Neural progenitor cell (in vitro differentiated cells): ENCODE data around the gene LSM2. TPM values are rescaled to one million over a fixed set of nuclear protein-coding genes. Genes with fewer than 3 reads are reported as not detected.
A peak's percentile ranks its signal among the peaks of the same experiment; 100 is the strongest.

Experiments used
- DNase-seq: peaks from one replicate; pipeline ENCODE4 v3.0.0-alpha.2; 2016; ENCODE audit warnings: low spot score
- H2AFZ ChIP-seq: fragments of 200-600 bp; sonication (generic); replicated peaks from 2 replicates; pipeline ENCODE4 v1.6.1; 2016; ENCODE audit warnings: antibody characterized with exemption
- H3F3A ChIP-seq: fragments of 200-600 bp; sonication (generic); 2 replicates; pipeline ENCODE4 v1.6.1; 2016; ENCODE audit warnings: antibody characterized with exemption, low read depth
- H3K27ac ChIP-seq: fragments of 200-600 bp; sonication (generic); 2 replicates; pipeline ENCODE4 v1.5.1; 2016; ENCODE audit warnings: mild to moderate bottlenecking
- H3K27me3 ChIP-seq: fragments of 200-600 bp; sonication (generic); 2 replicates; pipeline ENCODE4 v1.6.1; 2016; ENCODE audit warnings: mild to moderate bottlenecking, moderate library complexity
- H3K36me3 ChIP-seq: fragments of 200-600 bp; sonication (generic); 2 replicates; pipeline ENCODE4 v1.5.1; 2016
- H3K4me1 ChIP-seq: fragments of 200-600 bp; sonication (generic); 2 replicates; pipeline ENCODE4 v1.6.1; 2016; ENCODE audit warnings: mixed run types
- H3K4me2 ChIP-seq: fragments of 200-600 bp; sonication (generic); 2 replicates; pipeline ENCODE4 v1.6.1; 2016
- H3K4me3 ChIP-seq: fragments of 200-600 bp; sonication (generic); 2 replicates; pipeline ENCODE4 v1.5.1; 2016
- H3K79me2 ChIP-seq: fragments of 200-600 bp; sonication (generic); 2 replicates; pipeline ENCODE4 v1.6.1; 2016; ENCODE audit warnings: low read depth
- H3K9ac ChIP-seq: fragments of 200-600 bp; sonication (generic); 2 replicates; pipeline ENCODE4 v1.6.1; 2016
- H3K9me3 ChIP-seq: fragments of 200-600 bp; sonication (generic); 2 replicates; pipeline ENCODE4 v1.5.1; 2016; ENCODE audit warnings: low read depth
- H4K20me1 ChIP-seq: fragments of 200-600 bp; sonication (generic); 2 replicates; pipeline ENCODE4 v1.6.1; 2016; ENCODE audit warnings: low read depth
- H3K27ac Mint-ChIP-seq: 3 replicates; pipeline ENCODE4 v1.8.0; 2021; ENCODE audit warnings: mixed read lengths
- H3K27me3 Mint-ChIP-seq: 2 replicates; pipeline ENCODE4 v1.8.0; 2022; ENCODE audit warnings: low read depth, mild to moderate bottlenecking, inconsistent platforms, moderate library complexity, mixed read lengths; ENCODE audit not compliant: insufficient read depth
- H3K36me3 Mint-ChIP-seq: 3 replicates; pipeline ENCODE4 v1.8.0; 2021; ENCODE audit warnings: mixed read lengths
- H3K4me1 Mint-ChIP-seq: 3 replicates; pipeline ENCODE4 v1.8.0; 2021; ENCODE audit warnings: mixed read lengths
- H3K4me3 Mint-ChIP-seq: 3 replicates; pipeline ENCODE4 v1.8.0; 2021; ENCODE audit warnings: mild to moderate bottlenecking, moderate library complexity, mixed read lengths
- H3K9me3 Mint-ChIP-seq: 3 replicates; pipeline ENCODE4 v1.8.0; 2020; ENCODE audit warnings: mixed read lengths
- EZH2 ChIP-seq: fragments of 200-600 bp; sonication (generic); IDR thresholded peaks from 2 replicates; pipeline ENCODE4 v1.6.1; 2017; ENCODE audit warnings: antibody characterized with exemption, mild to moderate bottlenecking, moderate library complexity
- EZH2phosphoT487 ChIP-seq: fragments of 200-600 bp; sonication (generic); IDR thresholded peaks from 2 replicates; pipeline ENCODE4 v1.6.1; 2017; ENCODE audit warnings: antibody characterized with exemption
- total RNA-seq: library from RNA; depleted of rRNA; stranded (reverse); fragments of >200 nt; gene quantifications from 2 replicates; pipeline ENCODE4 v1.2.3, GENCODE V29; 2015; ENCODE audit warnings: low replicate concordance
- TF ChIP-seq, protein P1 (sequence below): fragments of 200-600 bp; sonication (generic); IDR thresholded peaks from 2 replicates; pipeline ENCODE4 v1.5.1; 2017; ENCODE audit warnings: antibody characterized with exemption, mild to moderate bottlenecking

The LSM2 gene
- total RNA-seq, 1 donor from 2014 or later: 105 TPM

DNA sequence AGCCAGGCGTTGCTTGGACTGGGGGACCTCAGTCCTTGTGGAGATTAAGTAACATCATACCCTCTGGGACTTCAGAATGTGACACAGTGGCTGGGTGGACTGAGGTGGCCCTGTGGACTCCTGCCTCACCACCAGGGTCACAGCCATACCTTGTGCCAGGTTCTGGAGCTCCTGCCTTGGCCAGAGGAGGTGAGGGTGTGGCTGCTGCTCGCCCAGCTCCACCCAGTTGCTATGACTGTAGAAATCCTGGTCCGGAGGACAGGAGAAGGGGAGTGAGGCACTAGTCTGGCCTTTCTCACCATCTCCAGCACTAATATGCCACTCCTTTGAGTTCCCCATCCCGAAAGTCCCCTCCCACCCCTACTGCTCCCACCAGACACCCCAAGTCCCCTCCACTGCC is 31.6 kb downstream of the LSM2 start:
- H3K4me1 Mint-ChIP-seq: peaks cover 6% of the 10 kb centered on the region
- H2AFZ ChIP-seq: no peak overlapping the region
- no peaks in the 10 kb centered on the region for H3K36me3 Mint-ChIP-seq
- no peaks in the 10 kb centered on the region for H3K36me3 ChIP-seq
- H3K9me3 ChIP-seq: no peaks in the 10 kb centered on the region
- H3K4me2 ChIP-seq: no peak overlapping the region
- H4K20me1 ChIP-seq: no peaks in the 10 kb centered on the region
- peaks cover 2% of the 10 kb centered on the region for H3K27me3 Mint-ChIP-seq
- no peaks in the 10 kb centered on the region for H3K4me1 ChIP-seq
- H3K4me3 ChIP-seq: no peak overlapping the region
- no peak overlapping the region for H3K4me3 Mint-ChIP-seq
- no peak overlapping the region for H3K9ac ChIP-seq
- H3K27ac ChIP-seq: no peak overlapping the region
- no peaks in the 10 kb centered on the region for H3K79me2 ChIP-seq
- peak overlapping the region; percentile 34 for H3K27ac Mint-ChIP-seq
- TF ChIP-seq EZH2phosphoT487: no peak
- no peak for TF ChIP-seq EZH2
- TF ChIP-seq, protein P1, sequence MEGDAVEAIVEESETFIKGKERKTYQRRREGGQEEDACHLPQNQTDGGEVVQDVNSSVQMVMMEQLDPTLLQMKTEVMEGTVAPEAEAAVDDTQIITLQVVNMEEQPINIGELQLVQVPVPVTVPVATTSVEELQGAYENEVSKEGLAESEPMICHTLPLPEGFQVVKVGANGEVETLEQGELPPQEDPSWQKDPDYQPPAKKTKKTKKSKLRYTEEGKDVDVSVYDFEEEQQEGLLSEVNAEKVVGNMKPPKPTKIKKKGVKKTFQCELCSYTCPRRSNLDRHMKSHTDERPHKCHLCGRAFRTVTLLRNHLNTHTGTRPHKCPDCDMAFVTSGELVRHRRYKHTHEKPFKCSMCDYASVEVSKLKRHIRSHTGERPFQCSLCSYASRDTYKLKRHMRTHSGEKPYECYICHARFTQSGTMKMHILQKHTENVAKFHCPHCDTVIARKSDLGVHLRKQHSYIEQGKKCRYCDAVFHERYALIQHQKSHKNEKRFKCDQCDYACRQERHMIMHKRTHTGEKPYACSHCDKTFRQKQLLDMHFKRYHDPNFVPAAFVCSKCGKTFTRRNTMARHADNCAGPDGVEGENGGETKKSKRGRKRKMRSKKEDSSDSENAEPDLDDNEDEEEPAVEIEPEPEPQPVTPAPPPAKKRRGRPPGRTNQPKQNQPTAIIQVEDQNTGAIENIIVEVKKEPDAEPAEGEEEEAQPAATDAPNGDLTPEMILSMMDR: no peak
- H3K9me3 Mint-ChIP-seq: no peaks in the 10 kb centered on the region
- H3K27me3 ChIP-seq: no peaks in the 10 kb centered on the region
- DNase-seq: no peak
- no peaks in the 10 kb centered on the region for H3F3A ChIP-seq

DNA sequence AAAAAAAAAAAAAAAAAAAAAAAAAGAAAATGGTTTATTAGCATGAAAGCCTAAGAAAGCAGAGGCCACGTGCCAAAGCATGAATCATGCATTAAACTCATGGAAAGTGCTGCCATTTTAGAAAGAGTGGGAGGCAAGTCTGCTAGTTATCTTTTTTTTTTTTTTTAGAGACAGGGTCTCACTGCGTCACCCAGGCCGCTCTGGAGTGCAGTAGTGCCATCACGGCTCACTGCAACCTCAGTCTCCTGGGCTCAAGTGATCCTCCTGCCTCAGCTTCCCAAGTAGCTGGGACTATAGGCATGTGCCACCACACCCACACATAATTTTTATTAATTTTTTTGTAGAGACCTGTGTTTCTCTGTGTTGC is 34.8 kb downstream of the LSM2 start:
- no peak for DNase-seq
- no peak overlapping the region for H3K27ac Mint-ChIP-seq
- no peak overlapping the region for H3K4me3 ChIP-seq

DNA sequence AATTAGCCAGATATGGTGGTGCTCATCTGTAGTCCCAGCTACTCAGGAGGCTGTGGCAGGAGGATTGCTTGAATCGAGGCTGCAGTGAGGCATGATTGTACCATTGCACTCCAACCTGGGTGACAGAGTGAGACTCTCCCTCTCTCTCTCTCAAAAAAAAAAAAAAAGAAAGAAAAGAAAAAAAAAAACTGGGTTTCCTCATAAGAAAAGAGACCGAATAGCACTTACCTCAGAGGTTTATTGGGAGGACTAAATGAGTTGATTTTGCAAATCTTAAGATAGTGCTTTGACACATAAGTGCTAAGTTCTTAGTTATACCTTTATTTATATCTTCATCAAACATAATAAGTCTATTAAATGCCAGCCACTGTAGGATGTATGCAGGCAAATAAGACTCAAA is 35.9 kb downstream of the LSM2 start:
- Histone ChIP-seq H4K20me1 (no peaks in the 10 kb centered on the region), H3K36me3 (no peaks in the 10 kb centered on the region), H3K9ac (no peak overlapping the region), H3K4me3 (no peak overlapping the region), H3F3A (no peaks in the 10 kb centered on the region), H3K4me2 (no peak overlapping the region), H3K79me2 (no peaks in the 10 kb centered on the region), H3K9me3 (no peaks in the 10 kb centered on the region), H2AFZ (no peak overlapping the region), H3K4me1 (peaks cover 6% of the 10 kb centered on the region), H3K27me3 (no peaks in the 10 kb centered on the region), H3K27ac (no peak overlapping the region)
- peaks cover 2% of the 10 kb centered on the region for H3K27me3 Mint-ChIP-seq
- H3K36me3 Mint-ChIP-seq: no peaks in the 10 kb centered on the region
- TF ChIP-seq, protein P1: no peak
- TF ChIP-seq EZH2: no peak
- TF ChIP-seq EZH2phosphoT487: no peak
- H3K4me1 Mint-ChIP-seq: peaks cover 7% of the 10 kb centered on the region
- no peaks in the 10 kb centered on the region for H3K9me3 Mint-ChIP-seq
- H3K4me3 Mint-ChIP-seq: no peak overlapping the region
- H3K27ac Mint-ChIP-seq: no peak overlapping the region
- DNase-seq: no peak

More for the DNA sequence above, 34.8 kb downstream of the LSM2 start:
- no peaks in the 10 kb centered on the region for H3K79me2 ChIP-seq
- H3K36me3 Mint-ChIP-seq: no peaks in the 10 kb centered on the region
- no peak overlapping the region for H3K9ac ChIP-seq
- H4K20me1 ChIP-seq: no peaks in the 10 kb centered on the region
- peaks cover 8% of the 10 kb centered on the region for H3K4me1 Mint-ChIP-seq
- no peak overlapping the region for H3K4me3 Mint-ChIP-seq
- no peak overlapping the region for H3K4me2 ChIP-seq
- no peaks in the 10 kb centered on the region for H3K4me1 ChIP-seq
- peaks cover 2% of the 10 kb centered on the region for H3K27me3 Mint-ChIP-seq
- no peaks in the 10 kb centered on the region for H3F3A ChIP-seq
- H3K27ac ChIP-seq: no peak overlapping the region
- no peaks in the 10 kb centered on the region for H3K36me3 ChIP-seq
- H3K27me3 ChIP-seq: no peaks in the 10 kb centered on the region
- H3K9me3 Mint-ChIP-seq: no peaks in the 10 kb centered on the region
- H3K9me3 ChIP-seq: no peaks in the 10 kb centered on the region
- H2AFZ ChIP-seq: no peak overlapping the region
- TF ChIP-seq, protein P1: no peak
- no peak for TF ChIP-seq EZH2phosphoT487
- no peak for TF ChIP-seq EZH2
